Astrocyte (in vitro differentiated cells and primary cell): Measurements from ENCODE around the gene SH3PXD2B. TPM values are rescaled to one million over a fixed set of nuclear protein-coding genes. Genes with fewer than 3 reads are reported as not detected.

ENCODE experiments used
- DNase-seq: peaks from one replicate; pipeline ENCODE4 v3.0.0-alpha.2; 2010; ENCODE audit warnings: low read depth
- FAIRE-seq: peaks from 2 replicates; lab custom pipeline; 2011; peaks lifted over from hg19 to GRCh38; lab: Jason Lieb, UNC
- H2AFZ ChIP-seq: 2 replicates; pipeline ENCODE4 v1.6.0; 2012; ENCODE audit warnings: low read depth, low read length, inconsistent platforms
- H3K27ac ChIP-seq: 2 replicates; pipeline ENCODE4 v1.5.1; 2011; ENCODE audit warnings: low read depth, low read length, inconsistent platforms
- H3K27me3 ChIP-seq: 2 replicates; pipeline ENCODE4 v1.6.0; 2011; ENCODE audit warnings: low read length, inconsistent platforms; ENCODE audit not compliant: insufficient read depth
- H3K36me3 ChIP-seq: 2 replicates; pipeline ENCODE4 v1.5.1; 2011; ENCODE audit warnings: low read length, inconsistent platforms; ENCODE audit not compliant: insufficient read depth
- H3K4me1 ChIP-seq: 2 replicates; pipeline ENCODE4 v1.5.1; 2011; ENCODE audit warnings: low read length, inconsistent platforms; ENCODE audit not compliant: insufficient read depth
- H3K4me2 ChIP-seq: 2 replicates; pipeline ENCODE4 v1.6.0; 2012; ENCODE audit warnings: low read length, inconsistent platforms
- H3K4me3 ChIP-seq: 2 replicates; pipeline ENCODE4 v1.5.1; 2011; ENCODE audit warnings: low read depth, mild to moderate bottlenecking, low read length, inconsistent platforms; ENCODE audit not compliant: insufficient read depth
- H3K79me2 ChIP-seq: 2 replicates; pipeline ENCODE4 v1.6.0; 2012; ENCODE audit warnings: mild to moderate bottlenecking, low read length, inconsistent platforms; ENCODE audit not compliant: insufficient read depth
- H3K9ac ChIP-seq: 2 replicates; pipeline ENCODE4 v1.6.0; 2012; ENCODE audit warnings: mild to moderate bottlenecking, low read length, inconsistent platforms
- H3K9me3 ChIP-seq: 2 replicates; pipeline ENCODE4 v1.5.1; 2012; ENCODE audit warnings: low read depth, mild to moderate bottlenecking, low read length, inconsistent platforms; ENCODE audit not compliant: insufficient read depth
- H4K20me1 ChIP-seq: 2 replicates; pipeline ENCODE4 v1.6.0; 2012; ENCODE audit warnings: low read length, inconsistent platforms; ENCODE audit not compliant: insufficient read depth
- H3K27ac Mint-ChIP-seq: one replicate; pipeline ENCODE4 v1.8.0; 2021; ENCODE audit warnings: mild to moderate bottlenecking, mixed read lengths; ENCODE audit not compliant: unreplicated experiment
- H3K27me3 Mint-ChIP-seq: one replicate; pipeline ENCODE4 v1.8.0; 2021; ENCODE audit warnings: low read depth, mixed read lengths; ENCODE audit not compliant: unreplicated experiment
- H3K36me3 Mint-ChIP-seq: one replicate; pipeline ENCODE4 v1.8.0; 2021; ENCODE audit warnings: low read depth, mixed read lengths; ENCODE audit not compliant: unreplicated experiment
- H3K4me1 Mint-ChIP-seq: one replicate; pipeline ENCODE4 v1.8.0; 2021; ENCODE audit warnings: low read depth, mixed read lengths; ENCODE audit not compliant: unreplicated experiment
- H3K4me3 Mint-ChIP-seq: one replicate; pipeline ENCODE4 v1.8.0; 2021; ENCODE audit warnings: mild to moderate bottlenecking, moderate library complexity, mixed read lengths; ENCODE audit not compliant: unreplicated experiment
- H3K9me3 Mint-ChIP-seq: one replicate; pipeline ENCODE4 v1.8.0; 2021; ENCODE audit warnings: mild to moderate bottlenecking, mixed read lengths; ENCODE audit not compliant: unreplicated experiment
- EZH2 ChIP-seq: IDR thresholded peaks from 2 replicates; pipeline ENCODE4 v1.6.1; 2012; ENCODE audit warnings: mild to moderate bottlenecking, low read length, inconsistent platforms; ENCODE audit not compliant: insufficient read depth
- total RNA-seq: library from RNA; stranded (reverse); gene quantifications from 2 replicates; pipeline ENCODE4 v1.2.1, GENCODE V29; 2021
- TF ChIP-seq, protein P1 (sequence below): IDR thresholded peaks from 2 replicates; pipeline ENCODE4 v1.5.1; 2011; ENCODE audit warnings: low read depth, mild to moderate bottlenecking, inconsistent platforms, low read length, moderate library complexity; ENCODE audit not compliant: insufficient read depth

Gene SH3PXD2B
- total RNA-seq, 1 donor from 2014 or later = 66.0 TPM

DNA sequence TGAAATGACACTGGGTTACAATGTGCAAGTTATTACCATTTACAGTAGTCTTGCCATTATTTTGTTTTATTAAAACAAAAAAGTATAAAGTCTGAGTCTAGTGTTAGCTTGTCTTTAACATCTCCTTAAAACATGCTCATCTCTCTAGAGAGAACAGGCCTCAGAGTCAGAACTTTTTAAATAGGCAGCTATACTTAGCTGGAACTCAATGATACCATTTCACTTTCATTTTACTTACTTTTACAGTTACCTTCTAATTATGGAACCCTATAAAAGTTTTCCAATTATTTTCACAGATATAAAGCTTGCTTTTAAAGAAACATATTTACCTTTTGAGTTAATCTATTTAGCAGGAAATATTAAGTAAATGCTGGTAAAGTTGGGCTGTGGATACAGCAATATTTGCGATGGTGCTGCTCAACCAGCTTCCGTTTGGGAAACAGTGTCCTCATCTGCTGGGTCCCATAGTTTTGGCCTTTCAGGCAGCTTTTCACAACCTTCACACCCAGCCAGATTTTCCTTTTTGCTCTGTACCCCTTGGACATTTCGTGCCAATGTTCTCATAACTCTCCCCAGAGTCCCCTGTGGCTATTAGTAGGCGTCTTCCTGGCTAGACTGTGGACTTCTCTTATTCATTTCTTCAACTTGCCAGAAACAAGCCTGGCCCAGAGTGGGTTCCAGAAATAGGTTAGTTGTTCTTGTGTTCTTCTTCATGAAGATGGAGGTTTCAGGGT is 134.4 kb downstream of the SH3PXD2B start:
- H2AFZ ChIP-seq = no peak overlapping the region
- TF ChIP-seq EZH2 = no peak
- TF ChIP-seq, protein P1, sequence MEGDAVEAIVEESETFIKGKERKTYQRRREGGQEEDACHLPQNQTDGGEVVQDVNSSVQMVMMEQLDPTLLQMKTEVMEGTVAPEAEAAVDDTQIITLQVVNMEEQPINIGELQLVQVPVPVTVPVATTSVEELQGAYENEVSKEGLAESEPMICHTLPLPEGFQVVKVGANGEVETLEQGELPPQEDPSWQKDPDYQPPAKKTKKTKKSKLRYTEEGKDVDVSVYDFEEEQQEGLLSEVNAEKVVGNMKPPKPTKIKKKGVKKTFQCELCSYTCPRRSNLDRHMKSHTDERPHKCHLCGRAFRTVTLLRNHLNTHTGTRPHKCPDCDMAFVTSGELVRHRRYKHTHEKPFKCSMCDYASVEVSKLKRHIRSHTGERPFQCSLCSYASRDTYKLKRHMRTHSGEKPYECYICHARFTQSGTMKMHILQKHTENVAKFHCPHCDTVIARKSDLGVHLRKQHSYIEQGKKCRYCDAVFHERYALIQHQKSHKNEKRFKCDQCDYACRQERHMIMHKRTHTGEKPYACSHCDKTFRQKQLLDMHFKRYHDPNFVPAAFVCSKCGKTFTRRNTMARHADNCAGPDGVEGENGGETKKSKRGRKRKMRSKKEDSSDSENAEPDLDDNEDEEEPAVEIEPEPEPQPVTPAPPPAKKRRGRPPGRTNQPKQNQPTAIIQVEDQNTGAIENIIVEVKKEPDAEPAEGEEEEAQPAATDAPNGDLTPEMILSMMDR = no peak
- H3K4me2 ChIP-seq = no peak overlapping the region
- H3K9me3 ChIP-seq = no peaks in the 10 kb centered on the region
- FAIRE-seq (no peak), DNase-seq (no peak)
- H3K27ac ChIP-seq = no peak overlapping the region
- no peaks in the 10 kb centered on the region for H3K27me3 ChIP-seq
- H3K36me3 ChIP-seq = no peaks in the 10 kb centered on the region
- H3K4me1 Mint-ChIP-seq = peaks cover 12% of the 10 kb centered on the region
- H3K9ac ChIP-seq = no peak overlapping the region
- no peaks in the 10 kb centered on the region for H4K20me1 ChIP-seq
- no peak overlapping the region for H3K27ac Mint-ChIP-seq
- no peak overlapping the region for H3K4me3 ChIP-seq
- no peaks in the 10 kb centered on the region for H3K27me3 Mint-ChIP-seq
- no peaks in the 10 kb centered on the region for H3K36me3 Mint-ChIP-seq
- H3K79me2 ChIP-seq = no peaks in the 10 kb centered on the region
- H3K9me3 Mint-ChIP-seq = no peaks in the 10 kb centered on the region
- no peak overlapping the region for H3K4me3 Mint-ChIP-seq
- H3K4me1 ChIP-seq = peaks cover 8% of the 10 kb centered on the region

DNA sequence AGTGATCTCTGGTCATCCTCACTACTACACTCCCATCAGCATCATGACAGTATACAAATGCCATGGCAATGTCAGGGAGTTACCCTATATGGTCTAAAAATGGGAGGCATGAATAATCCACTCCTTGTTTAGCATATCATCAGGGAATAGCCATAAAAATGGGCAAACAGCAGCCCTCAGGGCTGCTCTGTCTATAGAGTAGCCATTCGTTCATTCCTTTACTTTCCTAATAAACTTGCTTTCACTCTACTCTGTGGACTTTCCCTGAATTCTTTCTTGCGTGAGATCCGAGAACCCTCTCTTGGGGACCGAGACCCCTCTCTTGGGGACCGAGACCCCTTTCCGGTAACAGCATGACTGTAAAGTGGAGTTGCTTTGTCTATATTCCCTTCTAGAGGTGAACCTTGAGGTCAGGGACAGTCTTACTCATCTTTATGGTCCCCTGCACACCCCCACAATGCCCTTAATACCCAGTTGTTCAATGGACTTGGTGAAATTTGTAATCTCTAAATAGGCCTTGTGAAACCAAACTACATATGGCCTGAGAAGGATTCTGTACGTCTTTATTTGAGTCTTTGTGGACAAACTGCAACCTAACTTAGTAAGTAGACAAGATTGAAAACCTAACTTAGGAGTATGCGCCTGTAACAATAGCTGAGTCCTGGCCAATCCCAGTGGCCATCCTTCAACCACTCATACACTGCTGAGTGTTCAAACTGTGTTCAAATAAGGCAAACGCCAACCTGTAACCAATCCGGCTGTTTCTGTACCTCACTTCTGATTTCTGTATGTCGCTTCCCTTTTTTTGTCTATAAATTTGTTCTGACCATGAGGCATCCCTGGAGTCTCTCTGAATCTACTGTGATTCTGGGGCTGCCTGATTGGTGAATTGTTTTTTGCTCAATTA is 138.5 kb downstream of the SH3PXD2B start:
- H3K79me2 ChIP-seq = no peaks in the 10 kb centered on the region
- Mint-ChIP-seq H3K4me1 (peaks cover 17% of the 10 kb centered on the region), H3K36me3 (no peaks in the 10 kb centered on the region), H3K27ac (peak overlapping the region; percentile 55), H3K27me3 (no peaks in the 10 kb centered on the region), H3K4me3 (no peak overlapping the region), H3K9me3 (no peaks in the 10 kb centered on the region)
- DNase-seq (no peak), FAIRE-seq (no peak)
- no peak overlapping the region for H2AFZ ChIP-seq
- H3K4me2 ChIP-seq = peak overlapping the region; percentile 21
- H3K9me3 ChIP-seq = no peaks in the 10 kb centered on the region
- no peak overlapping the region for H3K9ac ChIP-seq
- no peaks in the 10 kb centered on the region for H3K27me3 ChIP-seq
- H3K27ac ChIP-seq = no peak overlapping the region
- no peaks in the 10 kb centered on the region for H4K20me1 ChIP-seq
- H3K36me3 ChIP-seq = no peaks in the 10 kb centered on the region
- H3K4me1 ChIP-seq = peaks cover 9% of the 10 kb centered on the region
- H3K4me3 ChIP-seq = no peak overlapping the region
- TF ChIP-seq EZH2 = no peak
- TF ChIP-seq, protein P1 = no peak
